K562 (cell line): ENCODE data around the gene C2CD2.

ENCODE experiments used
- MAX ChIP-seq: sonication (generic); formaldehyde crosslinking; IDR thresholded peaks from 2 replicates; pipeline ENCODE4 v1.9.0; 2022; ENCODE audit warnings: mild to moderate bottlenecking, missing genetic modification reagents
- MYNN ChIP-seq, 2 experiments: sonication (generic); formaldehyde crosslinking in 1 of 2; IDR thresholded peaks; 2 replicates each; pipeline versions ENCODE4 v1.5.0 to v1.6.1; 2016 to 2020; ENCODE audit warnings: antibody characterized with exemption in 1 of 2, missing genetic modification reagents in 1 of 2
- POLR2AphosphoS5 ChIP-seq: IDR thresholded peaks from 2 replicates; pipeline ENCODE4 v1.6.1; 2011; ENCODE audit warnings: mild to moderate bottlenecking, low read depth, low read length, moderate library complexity; ENCODE audit not compliant: control insufficient read depth, insufficient read depth
- RBM39 ChIP-seq: fragments of 200-400 bp; formaldehyde crosslinking; optimal IDR thresholded peaks from 2 replicates; pipeline ENCODE3; 2018; ENCODE audit warnings: low read depth, low read length
- ZZZ3 ChIP-seq: fragments of 450-650 bp; IDR thresholded peaks from 2 replicates; pipeline ENCODE4 v1.6.1; 2016; ENCODE audit warnings: antibody characterized with exemption, mild to moderate bottlenecking, moderate library complexity

- TF ChIP-seq POLR2AphosphoS5 (no peak), ZZZ3 (no peak), RBM39 (no peak), MAX (CRISPR knock-in tag) (no peak), MYNN (IDR thresholded peaks at IDR 0.05) (no peak), MYNN (CRISPR knock-in tag; IDR thresholded peaks at IDR 0.05) (no peak)
Measured at GRCh38 chr21:41835711-41836154, 118.1 kb downstream of the C2CD2 start.
